Activated T-helper 1 cell treated with Interleukin-2 at 50 U/mL for 16 hours (primary cell): ENCODE results near the gene DUOXA2.
"Not testable (repeated sequence)": the region's sequence is repeated elsewhere in the genome, so short reads cannot be mapped to it uniquely, and the experiment has no call there.

ENCODE experiments used
- DNase-seq: peaks from one replicate; pipeline ENCODE4 v3.0.0-alpha.2; 2020; ENCODE audit warnings: low read depth

Gene DUOXA2

GRCh38 chr15:45117308-45118130, 3.4 kb downstream of the DUOXA2 start:
- DNase-seq: no peak

- peak; percentile 67 for DNase-seq
Measured at GRCh38 chr15:45118131-45118588, 4.0 kb downstream of the DUOXA2 start.

GRCh38 chr15:45118996-45119395, 4.9 kb downstream of the DUOXA2 start:
- DNase-seq: no peak

DNA sequence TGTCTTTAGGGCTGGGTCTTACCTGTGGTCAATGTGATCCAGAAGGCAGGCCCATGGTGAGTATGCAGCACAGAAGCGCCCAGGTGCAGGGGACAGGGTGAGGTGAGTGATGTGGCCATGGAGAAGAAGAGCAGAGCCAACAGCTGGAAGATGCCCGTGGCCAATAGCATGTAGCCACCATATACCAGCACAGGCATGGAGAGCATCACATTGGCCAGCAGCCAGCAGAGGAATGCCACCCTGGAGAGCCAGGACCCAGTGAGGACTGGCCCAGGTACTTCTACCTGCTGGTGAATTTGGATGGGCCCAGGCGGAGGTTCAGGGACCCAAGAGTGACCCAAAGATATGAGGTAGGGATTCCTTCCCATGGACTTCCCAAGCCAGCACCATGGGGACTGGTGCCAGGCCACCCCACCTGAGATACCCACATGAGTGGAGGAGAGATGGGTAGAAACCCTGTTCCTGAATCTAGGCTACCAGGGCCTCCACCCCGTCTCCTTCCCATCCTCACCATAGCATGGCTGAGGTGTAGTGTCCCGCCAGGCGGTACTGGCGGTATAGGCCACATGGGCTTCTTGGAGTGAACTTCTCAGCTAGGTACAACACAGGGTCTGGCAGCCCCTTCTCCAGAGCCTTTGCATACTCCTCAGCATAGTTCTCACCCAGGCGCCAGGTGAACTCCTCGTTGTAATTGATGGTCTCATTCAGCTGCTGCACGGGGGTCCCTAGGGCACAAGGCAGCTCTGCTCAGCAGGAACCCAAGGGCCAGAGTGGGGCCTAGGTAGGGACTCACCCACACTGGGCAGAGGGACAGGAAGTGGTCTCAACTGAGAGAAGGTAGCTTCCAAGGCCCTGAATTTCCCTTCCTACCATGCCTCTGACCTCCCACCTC, 6.2 kb downstream of the DUOXA2 start:
- DNase-seq: no peak

DNA sequence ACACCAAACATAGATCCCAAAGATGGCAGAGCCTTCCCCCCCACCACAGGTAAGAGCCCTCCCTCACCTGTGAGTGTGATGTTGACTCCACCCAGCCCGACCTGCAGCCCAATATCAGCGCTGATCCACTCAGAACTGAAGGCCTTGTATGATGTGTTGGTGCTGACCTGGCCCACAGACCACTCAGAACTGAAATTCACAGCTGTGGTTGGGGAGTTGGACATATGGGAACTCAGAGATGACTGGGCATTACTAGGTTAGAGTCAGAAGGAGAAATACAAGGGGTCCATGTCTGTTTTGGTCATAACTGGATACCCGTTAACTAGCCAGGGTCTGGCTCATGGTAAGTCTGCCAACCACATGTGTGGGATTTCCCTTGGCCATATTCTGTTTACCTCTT, 6.9 kb downstream of the DUOXA2 start:
- no peak for DNase-seq

DNA sequence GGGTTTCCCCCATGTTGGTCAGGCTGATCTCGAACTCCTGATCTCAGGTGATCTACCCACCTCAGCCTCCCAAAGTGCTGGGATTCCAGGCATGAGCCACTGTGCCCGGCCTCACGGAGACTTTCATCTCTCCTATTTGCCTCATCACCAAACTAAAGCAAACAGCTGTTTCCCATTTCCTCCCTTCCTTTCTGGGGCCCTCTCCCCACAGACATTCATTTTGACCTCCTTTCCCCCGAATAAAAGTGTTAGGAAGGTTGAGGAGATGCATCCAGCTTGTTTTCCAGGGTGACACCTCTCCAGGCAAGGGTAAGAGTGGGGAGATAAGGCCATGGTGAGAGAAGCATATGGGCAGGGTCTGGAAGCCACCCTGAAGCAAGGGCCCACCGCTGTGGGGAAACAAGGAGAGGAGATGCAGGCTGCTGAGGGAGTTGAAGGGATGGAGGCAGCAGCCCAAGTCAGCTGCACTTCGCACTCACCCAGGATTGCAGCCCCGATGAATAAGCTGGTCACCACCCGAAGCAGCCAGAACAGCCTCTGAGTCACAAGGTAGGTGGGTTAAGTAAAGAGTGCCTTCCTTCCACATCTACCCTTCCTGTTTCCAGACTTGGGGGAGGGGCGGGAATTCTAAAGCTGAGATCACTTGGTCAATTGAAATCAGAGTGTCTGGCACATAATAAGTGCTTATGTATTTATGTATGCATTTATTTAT, 7.7 kb downstream of the DUOXA2 start:
- no peak for DNase-seq

DNA sequence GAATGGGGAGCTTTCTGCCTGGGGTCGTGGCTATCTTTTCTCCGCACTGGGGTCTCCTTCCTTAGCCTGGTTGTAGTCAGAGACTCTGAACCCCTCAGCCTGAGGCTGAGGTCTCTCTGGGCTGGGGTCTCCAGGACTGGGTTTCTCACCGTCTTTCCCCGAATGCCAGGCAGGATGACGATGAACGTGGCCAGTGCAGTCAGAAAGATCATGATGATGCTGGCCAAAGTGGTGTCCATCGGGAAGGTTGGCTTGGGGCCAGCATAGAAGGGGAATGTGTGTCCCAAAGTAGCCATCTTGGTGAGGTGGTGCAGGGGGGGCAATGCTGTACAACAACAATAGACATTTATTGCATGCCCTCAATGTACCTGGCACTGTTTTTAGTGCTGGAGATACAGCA, 8.6 kb downstream of the DUOXA2 start:
- no peak for DNase-seq

GRCh38 chr15:45123397-45123796, 9.3 kb downstream of the DUOXA2 start:
- no peak for DNase-seq

DNA sequence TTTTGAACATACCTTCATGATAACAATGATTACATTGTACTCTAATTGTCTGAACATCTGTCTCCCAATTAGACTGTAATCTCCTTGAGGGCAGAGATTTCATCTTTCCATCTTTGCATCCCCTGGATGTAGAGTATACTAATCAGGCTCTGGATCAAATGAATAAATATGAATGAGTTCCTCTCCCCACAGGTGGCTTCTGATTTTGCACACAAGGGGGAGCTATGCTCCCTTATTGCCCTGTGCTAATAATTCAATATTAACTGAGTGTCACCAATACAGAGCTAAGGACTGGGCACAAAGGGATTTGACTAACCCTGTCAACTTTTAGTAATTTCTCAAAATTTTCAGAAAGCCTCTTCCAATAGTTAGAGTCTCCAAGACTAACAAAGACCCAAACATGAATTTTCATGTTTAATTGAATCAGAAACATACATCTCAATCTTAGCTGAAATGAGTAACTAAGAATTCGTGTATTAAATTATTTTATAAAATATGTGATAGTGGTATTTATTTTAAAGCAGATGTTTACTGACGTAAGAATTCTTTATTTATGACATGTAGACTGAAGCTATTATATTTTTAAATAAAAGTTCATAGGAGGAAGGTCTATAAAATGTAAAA, 12.5 kb downstream of the DUOXA2 start:
- no peak for DNase-seq

GRCh38 chr15:45128971-45129639, 15.0 kb downstream of the DUOXA2 start:
- no peak for DNase-seq

GRCh38 chr15:45129651-45130129, 15.6 kb downstream of the DUOXA2 start, which contains the start of the genes DUOX1 and DUOXA1:
Gene DUOX1 (plus strand): TSS chr15:45129994. CDS start chr15:45131967, 1,973 bp downstream.
Gene DUOXA1 (minus strand): TSS chr15:45129879. CDS start chr15:45123014, 6,865 bp downstream.
- peak; percentile 19 for DNase-seq

DNA sequence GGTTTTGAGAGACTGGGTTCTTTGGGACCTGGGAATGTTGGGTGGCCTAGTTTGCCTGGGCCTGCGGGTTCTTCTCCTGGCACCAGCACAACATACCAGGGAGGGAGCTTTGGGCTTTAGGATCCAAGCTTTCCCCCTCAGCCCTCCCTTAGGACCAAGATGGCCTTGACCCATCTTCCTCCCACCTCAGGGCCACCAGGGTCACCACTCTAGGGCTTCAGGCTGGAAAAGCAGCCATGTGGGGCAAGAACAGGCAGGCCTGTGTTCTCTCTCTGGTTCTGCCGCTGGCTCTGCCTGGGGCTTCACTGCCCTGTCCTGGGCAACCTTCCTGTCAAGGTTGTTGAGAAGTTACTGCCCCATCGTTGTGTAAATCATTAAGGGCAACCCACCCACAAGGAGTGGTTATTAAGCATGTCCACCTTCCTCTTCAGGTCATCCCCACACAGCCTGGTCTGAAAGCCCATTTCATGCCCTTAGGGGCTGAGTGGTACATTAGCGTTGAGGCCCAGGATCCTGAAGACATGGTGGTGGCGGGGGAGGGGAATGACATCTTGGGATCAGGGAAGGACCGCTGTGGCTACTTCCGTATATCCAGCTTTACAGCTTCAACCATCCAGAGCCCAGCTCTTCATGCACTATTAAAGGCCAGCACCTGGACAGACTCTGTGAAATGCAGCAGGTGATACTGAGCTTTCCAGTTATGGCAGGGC, 16.3 kb downstream of the DUOXA2 start:
- DNase-seq: no peak

DNA sequence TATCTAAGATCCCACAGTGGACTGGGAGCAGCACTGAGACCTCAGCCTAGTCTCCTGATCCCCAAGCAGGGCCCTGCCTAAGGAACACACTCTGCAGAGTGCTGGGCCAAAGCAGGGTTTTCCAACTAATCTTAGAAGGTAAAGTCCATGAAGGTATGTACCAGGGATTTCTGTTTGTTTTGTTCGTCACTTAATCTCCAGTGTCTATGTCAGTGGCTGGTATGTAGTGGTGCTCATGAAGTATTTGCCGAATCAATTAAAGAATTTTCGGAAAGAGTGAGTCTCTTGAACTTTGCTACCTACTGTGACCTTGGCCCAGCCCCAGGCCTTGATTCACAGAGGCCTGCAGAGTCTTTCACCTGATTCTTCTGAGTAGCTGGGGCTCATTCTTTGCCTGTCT, 17.4 kb downstream of the DUOXA2 start:
- no peak for DNase-seq

DNA sequence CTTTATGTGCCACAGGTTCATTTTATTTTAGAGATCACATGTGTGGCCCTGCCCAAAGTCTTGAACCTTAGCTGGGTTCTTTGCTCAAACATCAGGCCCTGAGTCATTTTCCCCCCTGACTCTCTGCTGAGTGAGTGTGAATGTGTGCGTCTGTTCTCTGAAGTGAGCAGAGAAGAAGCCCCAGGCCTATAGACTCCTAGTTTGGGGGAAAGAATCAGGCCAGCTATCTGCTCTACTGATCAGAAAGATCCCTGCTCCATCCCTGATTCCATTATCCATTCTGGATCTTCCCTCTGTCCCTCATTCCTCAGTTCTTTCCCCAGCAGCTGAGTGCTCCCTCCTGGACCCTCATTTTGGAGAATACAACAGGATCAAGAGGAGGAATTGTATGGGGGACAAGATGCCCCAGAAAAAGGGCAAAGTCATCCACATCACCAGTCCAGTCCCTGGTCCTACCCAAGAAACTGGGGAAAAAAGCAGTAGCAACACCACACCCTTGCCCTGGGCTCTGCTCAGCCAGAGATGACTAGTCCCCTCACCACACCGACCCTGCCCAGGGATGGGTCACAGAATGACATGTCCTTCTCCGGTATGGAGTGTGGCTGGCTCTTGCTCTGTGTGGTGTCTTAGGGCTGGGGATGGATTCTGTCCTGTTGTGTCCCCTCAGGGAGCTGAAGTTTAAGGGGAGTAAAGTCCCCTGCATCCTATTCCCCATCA, 18.9 kb downstream of the DUOXA2 start:
- no peak for DNase-seq

- DNase-seq: no peak
Measured at GRCh38 chr15:45133561-45133920, 19.4 kb downstream of the DUOXA2 start.

DNA sequence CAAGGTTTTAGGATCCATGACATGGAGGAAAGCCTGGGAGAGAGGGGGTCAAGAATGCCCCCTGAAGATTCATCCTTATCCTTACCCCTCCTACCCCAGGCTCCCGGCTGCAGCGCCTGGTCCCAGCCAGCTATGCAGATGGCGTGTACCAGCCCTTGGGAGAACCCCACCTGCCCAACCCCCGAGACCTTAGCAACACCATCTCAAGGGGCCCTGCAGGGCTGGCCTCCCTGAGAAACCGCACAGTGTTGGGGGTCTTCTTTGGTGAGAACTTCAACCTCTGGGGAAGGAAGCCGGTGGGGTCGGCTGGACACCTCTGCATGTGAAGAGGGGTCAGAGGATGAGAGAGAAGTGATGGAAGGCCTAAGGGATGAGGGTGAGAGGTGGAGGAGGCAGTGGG, 19.9 kb downstream of the DUOXA2 start:
- no peak for DNase-seq

GRCh38 chr15:45134682-45135604, 20.8 kb downstream of the DUOXA2 start:
- no peak for DNase-seq

- DNase-seq: not testable (repeated sequence)
Measured at GRCh38 chr15:45135705-45136377, 21.7 kb downstream of the DUOXA2 start.
